GM21526 (cell line): ENCODE data around the gene ARMH4.
A peak's percentile ranks its signal among the peaks of the same experiment; 100 is the strongest.

ENCODE experiments used
- ATAC-seq: cut with Tn5 transposase; IDR thresholded peaks from one replicate; pipeline ENCODE4 v1.9.1; 2021; ENCODE audit warnings: moderate library complexity; ENCODE audit not compliant: unreplicated experiment, low FRiP score

ARMH4 gene

DNA sequence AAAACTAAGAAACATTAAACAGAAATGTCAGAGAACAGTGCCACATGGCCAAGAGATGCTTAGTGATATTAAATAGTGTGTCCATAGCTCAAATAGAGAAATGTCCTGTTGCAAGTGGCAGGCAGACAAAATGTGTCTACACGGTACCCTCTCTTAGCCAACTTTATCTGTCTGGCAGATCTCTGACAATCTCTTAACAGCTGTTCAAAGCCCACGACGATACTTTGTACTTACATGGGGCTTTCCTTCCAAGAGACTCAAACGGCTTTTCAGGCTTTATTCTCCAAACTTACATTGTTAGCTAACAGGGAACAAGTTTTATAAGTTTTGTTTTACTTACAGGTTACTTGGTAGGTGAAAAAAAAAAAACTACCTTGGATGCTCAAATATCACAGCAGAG, 45.6 kb downstream of the ARMH4 start:
- ATAC-seq, result no peak

GRCh38 chr14:58104808-58105207, 47.2 kb downstream of the ARMH4 start:
- ATAC-seq, result no peak

DNA sequence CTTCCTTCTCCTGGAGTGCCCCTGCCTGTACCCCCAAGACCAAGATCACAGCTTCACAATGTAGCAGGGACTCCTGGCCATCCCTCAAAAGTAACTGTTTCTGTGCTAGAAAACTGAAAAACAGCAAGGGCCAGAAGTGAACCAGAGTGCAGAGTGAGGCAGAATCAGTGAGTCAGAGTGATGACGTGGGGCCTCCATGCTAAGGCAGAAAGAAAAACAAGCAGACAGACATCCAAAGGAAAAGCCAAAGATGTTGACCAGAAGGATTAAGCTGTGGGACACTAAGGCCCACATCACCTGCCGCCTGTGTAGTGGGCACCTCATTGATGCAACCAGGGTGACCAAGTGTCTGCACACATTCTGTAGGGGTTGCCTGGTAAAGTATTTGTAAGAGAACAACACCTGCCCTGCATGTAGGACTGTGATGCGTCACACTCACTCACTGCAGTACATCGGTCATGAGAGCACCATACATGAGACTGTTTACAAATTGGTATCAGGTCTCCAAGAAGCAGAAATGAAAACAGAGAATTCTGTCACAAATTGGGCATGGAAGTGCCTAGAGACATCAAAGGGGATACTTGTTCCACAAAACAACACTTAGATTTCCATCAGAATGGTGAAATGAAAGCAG, 51.2 kb downstream of the ARMH4 start:
- ATAC-seq, result no peak

- no peak for ATAC-seq
These were observed 52.3 kb downstream of the ARMH4 start for GRCh38 chr14:58099682-58100081.

- ATAC-seq, result no peak
These were observed 53.5 kb downstream of the ARMH4 start for GRCh38 chr14:58098507-58098906.

DNA sequence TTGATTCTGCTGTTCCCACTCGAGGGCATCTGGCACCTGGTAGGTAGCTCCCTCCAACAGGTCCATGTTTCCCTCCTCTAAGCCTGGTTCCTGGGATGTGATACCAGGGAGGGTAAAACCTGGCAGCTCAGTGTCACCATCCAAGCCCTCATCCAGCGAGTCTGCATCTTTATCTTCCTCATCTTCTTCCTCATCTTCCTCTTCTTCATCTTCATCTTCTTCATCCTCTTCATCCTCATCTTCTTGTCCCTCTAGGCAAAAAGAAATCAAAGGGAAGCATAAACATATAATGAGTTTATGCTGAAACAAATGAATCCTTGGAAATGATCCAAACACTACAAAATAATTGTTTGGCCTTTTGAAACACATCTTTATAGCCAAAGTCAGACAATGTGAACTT, 55.3 kb downstream of the ARMH4 start:
- ATAC-seq, result no peak

DNA sequence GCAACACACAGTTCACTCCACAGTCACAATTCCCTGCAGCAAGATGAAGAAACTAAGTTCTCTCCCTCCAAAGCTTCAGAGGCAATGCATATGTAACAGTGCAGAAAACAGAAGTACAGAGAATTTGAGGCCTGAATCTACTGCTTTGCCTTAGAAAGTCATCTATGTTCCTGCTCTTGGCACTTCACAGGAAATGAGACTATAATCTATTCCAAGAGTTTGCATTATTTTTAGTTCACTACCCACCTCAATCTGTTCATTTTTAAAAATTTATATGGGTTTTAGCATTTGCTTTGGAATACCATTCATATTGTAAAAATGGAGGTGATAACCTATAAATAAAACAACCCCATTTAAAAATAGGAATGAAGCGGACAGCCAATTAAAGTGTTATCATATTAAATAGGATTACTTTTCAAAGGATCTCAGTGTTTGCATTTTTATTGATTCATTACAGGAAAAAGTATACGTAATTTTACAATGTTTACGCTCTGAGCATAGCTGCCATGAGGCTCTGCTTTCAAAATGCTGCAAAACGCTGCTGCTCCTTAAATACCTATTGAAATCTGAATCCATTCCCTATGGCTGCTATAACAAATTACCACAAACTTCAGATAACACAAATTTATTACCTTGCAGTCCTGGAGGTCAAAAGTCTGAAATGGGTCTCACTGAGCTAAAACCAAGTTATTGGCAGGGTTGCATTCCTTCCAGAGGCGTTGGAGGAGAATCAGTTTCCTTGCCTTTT, 60.0 kb downstream of the ARMH4 start:
- ATAC-seq, result no peak

DNA sequence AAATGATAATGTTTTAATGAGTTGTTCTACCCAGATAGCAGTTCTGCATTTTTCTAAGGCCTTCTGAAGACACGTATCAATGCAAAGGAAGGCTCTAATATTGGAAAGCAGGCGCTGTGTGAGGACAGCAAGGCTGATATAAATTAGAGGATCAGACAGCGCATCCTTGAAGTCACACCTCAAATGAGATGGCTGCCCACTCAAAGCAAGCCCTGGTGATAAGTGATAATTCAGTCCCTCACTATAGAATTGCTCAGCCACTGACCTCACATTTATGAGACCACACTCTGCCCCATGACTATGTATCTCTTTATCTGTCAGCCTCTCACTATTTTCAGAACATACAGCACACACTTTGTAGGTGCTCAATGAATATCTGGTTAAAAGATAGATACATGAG, 62.4 kb downstream of the ARMH4 start:
- ATAC-seq, result no peak

DNA sequence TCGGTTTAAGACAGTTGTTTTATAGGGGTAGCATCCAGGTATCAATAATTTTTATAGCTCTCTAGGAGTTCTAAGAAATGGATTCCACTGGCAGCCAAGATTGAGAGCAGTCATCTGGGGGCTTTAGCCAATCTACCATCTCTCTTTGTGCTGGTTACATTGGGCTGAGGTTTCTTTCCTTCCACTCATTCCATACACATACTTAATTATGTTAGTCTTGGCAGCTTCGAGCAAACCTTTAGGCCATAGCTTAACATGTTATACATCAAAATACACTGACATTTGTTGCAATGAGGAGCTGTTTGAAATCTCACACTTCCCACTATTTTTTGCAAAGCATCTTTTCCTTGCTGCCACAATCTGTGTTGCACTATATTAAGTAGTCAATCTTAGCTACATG, 63.1 kb downstream of the ARMH4 start:
- ATAC-seq, result no peak

DNA sequence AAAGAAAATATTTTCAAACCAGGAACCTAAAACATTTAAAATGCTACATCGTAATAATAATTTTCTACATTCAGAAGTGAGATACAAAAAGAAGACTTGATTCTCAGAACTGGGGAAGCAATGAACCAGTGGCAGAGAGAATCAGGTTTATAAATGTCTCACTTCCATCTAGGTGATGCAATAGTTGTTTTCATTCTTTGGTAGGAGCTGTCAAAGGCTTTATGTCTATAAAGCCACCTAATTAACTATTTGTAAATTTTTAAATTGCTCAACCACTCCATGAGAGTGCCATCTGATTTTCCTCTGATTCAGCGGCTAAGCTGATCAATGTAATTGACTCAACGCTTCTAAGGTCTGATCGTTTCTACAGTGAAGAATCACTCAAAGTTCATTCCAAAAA, 66.1 kb downstream of the ARMH4 start:
- ATAC-seq, result no peak

GRCh38 chr14:58082491-58083098, 69.4 kb downstream of the ARMH4 start:
- no peak for ATAC-seq

DNA sequence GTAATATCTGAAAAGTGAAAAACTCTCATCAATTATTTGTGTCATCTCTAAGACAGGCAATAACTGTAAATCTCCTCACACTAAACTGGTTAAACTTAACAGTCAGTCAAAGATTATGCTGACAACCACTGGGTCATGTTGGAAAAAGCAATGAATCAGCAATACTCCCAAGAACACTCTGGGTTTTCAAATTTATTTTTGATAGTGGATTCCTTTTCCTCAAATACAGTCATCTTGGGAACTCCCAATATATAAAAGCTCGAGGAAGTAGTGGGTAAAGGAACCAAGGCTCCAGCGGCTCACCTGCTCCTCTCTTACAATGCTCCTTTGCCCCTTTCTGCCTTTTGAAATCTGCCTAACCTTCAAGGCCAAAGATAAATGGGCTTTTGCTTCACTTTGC, 70.0 kb downstream of the ARMH4 start:
- no peak for ATAC-seq

DNA sequence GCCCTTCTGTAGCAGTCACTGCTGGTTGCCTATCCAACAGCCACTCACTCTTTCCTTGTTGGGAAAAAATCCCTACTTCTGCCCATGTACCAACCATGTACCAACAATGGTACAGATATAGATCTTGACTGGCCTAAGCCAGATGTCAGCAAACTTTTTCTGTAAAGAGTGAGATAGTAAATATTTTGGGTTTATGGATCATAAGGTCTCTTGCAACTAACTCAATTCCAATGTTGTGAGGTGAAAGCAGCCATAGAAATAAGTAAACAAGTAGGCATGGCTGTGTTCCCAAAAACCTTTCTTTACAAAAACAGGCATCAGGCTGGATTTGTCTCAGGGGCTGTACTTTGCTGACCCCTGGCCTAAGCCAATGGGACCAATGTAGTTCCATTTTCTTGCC, 73.5 kb downstream of the ARMH4 start:
- no peak for ATAC-seq

- ATAC-seq, result no peak
These were observed 73.9 kb downstream of the ARMH4 start for GRCh38 chr14:58078068-58078467.

DNA sequence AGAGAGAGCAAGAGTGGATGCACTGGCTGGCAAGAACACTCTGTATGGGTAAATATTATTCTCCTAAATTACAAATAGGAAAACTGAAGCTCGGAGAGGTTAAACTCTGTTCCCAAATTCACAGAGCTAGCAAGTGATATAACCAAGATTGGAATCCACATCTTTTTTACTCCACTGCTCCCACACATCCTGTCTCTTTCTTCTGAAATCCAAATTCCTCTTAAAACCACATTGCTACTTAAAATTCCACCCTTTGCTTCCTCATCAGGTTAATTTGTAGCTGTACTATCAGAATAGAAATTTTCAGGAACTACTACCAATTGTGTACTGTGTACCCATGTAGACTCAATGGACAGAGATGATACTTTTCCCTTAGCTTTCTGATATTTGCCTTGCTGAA, 74.4 kb downstream of the ARMH4 start:
- no peak for ATAC-seq

DNA sequence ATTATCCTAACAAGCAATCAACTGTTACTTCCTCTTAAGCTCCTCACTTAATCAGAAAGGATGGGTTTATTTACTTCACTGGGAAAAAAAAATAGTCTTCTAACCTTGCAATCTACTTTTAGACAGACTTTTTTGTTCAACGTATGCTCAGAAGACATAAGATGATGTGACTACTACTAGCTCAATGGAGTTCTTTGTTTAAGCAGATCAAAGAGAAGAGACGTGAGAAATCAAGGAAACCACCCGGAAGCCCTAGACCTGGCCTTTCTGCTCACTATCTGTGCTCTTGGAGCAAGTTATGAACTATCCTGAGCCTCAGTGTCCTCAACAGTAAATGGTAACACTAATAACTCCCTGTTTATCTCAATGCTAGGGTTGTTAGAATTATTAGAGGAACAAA, 78.5 kb downstream of the ARMH4 start:
- ATAC-seq, result no peak

GRCh38 chr14:58072288-58073071, 79.5 kb downstream of the ARMH4 start:
- ATAC-seq, result peak; percentile 81

GRCh38 chr14:58071341-58071740, 80.7 kb downstream of the ARMH4 start:
- ATAC-seq, result no peak

DNA sequence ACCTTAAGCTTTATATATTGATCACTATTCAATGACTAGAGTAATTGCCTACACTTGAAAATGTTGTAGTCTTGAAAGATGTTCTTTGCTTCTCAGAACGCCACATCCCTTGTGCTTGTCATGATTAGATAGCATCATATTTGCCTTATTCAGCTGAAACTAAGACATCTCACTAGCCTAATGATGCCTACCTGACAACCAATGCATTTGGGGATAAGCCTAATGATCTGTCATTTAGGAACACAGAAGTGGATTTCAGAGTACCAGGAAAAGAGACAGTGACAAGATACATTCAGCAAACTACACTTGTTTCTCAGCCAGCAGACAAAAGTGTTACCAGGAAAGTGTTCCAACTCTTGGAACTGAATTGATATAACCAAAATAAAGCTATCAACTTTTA, 83.7 kb downstream of the ARMH4 start:
- ATAC-seq, result no peak

DNA sequence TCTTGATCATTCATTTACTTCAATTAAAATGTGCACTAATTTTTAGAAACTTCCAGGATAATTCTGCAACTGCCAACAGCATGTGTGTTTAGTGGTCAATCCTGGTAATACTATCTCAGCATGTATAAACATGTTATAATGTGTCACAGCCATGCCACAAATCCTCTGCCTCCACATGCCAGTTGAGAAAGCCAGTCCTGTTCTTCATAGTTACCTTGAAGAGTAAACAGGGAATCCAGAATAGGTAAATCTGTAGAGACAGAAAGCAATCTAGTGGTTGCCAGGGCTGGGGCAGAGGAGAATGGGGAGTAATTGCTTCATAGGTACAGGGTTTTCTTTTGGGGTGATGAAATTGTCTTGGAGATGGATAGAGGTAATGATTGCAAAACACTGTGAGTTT, 85.9 kb downstream of the ARMH4 start:
- no peak for ATAC-seq

DNA sequence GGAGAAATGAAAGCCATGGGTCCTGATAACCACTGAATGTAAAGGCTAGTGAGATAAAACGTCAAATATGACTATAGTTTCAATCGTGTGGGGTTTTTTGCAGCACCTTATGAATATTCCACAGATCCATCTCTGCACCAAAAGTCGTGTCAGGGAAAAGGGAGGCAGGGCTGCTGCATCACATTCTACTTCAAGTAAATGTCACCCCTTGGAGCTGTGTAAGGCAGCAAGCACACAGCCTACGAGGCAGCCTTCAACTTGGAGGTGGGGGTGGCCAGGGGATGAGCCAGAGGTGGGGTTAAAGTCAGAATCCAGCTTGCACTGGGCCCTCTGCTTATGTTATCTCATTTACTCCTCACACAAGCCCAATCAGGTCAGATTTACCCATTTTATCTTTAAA, 90.4 kb downstream of the ARMH4 start:
- no peak for ATAC-seq
